Uterus (tissue), 2 donors: Measurements from ENCODE around the gene CCL14.

Experiments used
- CTCF ChIP-seq, 4 experiments: fragments of 200-600 bp in 2 of 4; fragments of 450-650 bp in 2 of 4; sonication (generic) in 2 of 4; IDR thresholded peaks; one replicate each; pipeline ENCODE4 v1.5.1; 2016 to 2019; ENCODE audit warnings: antibody characterized with exemption in 4 of 4, mild to moderate bottlenecking in 2 of 4, moderate library complexity in 1 of 4
- POLR2A ChIP-seq, 2 donors: fragments of 450-650 bp; IDR thresholded peaks; one replicate each; pipeline ENCODE4 v1.6.1; 2016; ENCODE audit warnings: antibody characterized with exemption in 2 of 2, mild to moderate bottlenecking in 1 of 2, moderate library complexity in 1 of 2

DNA sequence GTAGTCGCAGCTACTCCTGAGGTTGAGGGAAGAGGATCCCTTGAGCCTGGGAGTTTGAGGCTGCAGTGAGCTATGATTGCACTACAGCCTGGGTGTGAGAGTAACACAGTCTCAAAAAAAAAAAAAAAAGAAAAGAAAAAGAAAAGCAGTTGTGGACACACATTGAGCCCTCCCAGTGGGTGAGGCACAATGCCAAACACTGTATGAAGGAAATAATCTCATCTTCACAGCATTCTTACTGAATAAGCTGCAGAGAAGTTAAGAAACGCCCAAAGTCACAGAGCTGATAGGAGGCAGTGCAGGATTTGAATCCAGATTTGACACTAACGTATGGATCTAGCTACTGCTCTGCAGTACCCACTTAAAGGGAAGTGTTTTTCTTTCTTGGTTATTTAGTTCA, 37.1 kb downstream of the CCL14 start:
- no peak for TF ChIP-seq CTCF (IDR thresholded peaks at IDR 0.05)
- TF ChIP-seq POLR2A (IDR thresholded peaks at IDR 0.05), result no peak
